SKM-1 treated with dmso at 0.1 percent for 144 hours (cell line): ENCODE data around the gene CCDC32.

ENCODE experiments used
- DNase-seq: peaks from one replicate; lab custom pipeline; 2025; ENCODE audit not compliant: unreplicated experiment; lab: John Stamatoyannopoulos, UW

The CCDC32 gene

GRCh38 chr15:40567111-40567510 lies 2.3 kb upstream of the CCDC32 start:
- DNase-seq, result no peak

DNA sequence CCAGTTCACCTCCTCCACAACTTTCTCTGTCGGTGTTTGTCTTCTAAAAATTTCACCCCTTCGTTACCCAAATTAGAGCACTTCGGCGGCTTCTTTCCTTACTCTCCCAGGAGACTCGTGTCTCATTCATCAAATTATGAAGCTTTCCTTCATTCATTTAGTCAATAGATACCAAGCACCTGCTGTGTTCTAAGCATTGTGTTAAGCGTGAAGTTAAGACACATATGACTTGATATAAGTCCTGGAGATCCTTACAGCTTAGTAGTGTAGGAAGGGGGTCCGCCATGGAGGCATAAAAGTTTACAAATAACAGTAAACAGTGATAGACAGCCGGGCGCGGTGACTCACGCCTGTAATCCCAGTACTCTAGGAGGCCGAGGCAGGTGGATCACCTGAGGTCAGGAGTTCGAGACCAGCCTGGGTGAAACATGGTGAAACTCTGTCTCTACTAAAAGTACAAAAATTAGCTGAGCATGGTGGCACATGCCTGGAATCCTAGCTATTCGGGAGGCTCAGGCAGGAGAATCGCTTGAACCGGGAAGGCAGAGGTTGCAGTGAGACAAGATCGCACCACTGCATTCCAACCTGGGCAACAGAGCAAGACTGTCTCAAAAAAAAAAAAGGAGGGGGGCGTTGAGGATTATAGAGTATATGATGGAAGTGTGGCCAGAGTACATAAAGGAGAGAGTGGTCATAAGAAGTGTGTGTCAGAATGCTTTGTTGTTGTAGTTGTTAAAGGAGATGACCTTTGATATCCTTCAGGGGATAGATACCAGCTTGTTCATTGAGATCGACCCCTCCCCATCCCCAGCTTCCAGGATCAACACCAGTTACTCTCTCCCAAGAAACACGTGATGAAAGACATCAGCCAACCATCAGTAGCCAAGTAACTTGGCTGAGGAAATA lies 744 bp upstream of the CCDC32 start:
- DNase-seq, result no peak

DNA sequence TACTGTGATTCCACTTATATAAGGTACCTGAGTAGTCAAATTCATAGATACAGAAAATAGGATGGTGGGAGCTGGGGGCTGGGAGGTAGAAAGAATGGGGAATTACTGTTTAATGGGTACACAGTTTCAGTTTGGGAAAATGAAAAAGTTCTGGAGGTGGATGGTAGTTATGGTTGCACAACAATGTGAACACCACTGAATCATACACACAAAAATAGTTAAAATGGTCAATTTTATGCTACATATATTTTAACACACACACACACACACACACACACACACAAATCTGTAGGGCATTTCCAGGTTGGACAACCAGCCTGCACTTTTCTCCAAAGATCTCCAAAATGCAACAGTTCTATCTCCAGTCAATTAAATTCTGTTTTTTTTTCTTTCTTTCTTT lies 1.4 kb downstream of the CCDC32 start:
- no peak for DNase-seq

- DNase-seq, result no peak
These were observed 2.2 kb downstream of the CCDC32 start for GRCh38 chr15:40562691-40563090.

GRCh38 chr15:40558952-40559742 lies 5.7 kb downstream of the CCDC32 start:
- no peak for DNase-seq

GRCh38 chr15:40555876-40556275 lies 9.0 kb downstream of the CCDC32 start:
- no peak for DNase-seq

GRCh38 chr15:40554161-40554525 lies 10.7 kb downstream of the CCDC32 start:
- DNase-seq, result no peak

GRCh38 chr15:40550341-40551037 lies 14.4 kb downstream of the CCDC32 start:
- peak; percentile 87 for DNase-seq

DNA sequence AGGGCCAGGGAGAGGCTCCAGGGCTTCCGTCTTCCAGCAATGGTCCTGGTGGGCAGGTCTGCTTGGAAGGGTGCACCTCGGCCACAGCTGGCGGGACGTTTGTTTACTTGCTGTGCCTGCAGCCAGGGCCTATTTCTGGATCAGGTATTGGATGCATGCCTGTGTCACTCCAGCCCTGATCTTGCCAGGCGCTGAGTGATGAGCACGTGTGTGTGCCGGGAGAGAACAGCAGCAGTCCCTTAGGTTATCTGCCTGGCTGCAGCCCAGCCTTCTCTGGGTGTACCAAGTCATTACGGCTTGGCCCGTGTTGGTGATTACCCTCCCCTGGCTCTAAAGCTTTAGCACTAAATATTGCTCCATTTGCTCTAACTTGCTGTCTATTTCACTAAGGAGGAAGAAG lies 14.9 kb downstream of the CCDC32 start:
- no peak for DNase-seq

DNA sequence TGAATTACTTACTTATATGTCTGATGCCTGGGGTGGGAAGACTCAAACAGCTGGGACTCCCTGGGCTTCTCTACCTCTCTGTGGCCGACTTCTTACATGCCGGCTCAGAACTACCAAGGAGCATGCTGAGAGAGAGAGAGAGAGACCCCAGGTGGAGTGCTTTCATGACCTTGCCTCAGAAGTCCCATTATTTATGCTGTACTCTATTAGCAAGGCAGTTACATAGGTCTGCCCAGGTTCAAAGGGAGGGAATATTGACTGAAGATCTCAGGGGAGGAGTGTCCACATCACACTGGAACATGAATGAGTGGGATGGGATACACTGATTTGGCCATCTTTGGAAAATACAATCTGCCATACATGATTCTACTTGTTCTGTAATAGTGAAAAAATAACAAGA lies 16.2 kb downstream of the CCDC32 start:
- DNase-seq, result no peak

- no peak for DNase-seq
These were observed 19.4 kb downstream of the CCDC32 start for GRCh38 chr15:40545457-40545856.

DNA sequence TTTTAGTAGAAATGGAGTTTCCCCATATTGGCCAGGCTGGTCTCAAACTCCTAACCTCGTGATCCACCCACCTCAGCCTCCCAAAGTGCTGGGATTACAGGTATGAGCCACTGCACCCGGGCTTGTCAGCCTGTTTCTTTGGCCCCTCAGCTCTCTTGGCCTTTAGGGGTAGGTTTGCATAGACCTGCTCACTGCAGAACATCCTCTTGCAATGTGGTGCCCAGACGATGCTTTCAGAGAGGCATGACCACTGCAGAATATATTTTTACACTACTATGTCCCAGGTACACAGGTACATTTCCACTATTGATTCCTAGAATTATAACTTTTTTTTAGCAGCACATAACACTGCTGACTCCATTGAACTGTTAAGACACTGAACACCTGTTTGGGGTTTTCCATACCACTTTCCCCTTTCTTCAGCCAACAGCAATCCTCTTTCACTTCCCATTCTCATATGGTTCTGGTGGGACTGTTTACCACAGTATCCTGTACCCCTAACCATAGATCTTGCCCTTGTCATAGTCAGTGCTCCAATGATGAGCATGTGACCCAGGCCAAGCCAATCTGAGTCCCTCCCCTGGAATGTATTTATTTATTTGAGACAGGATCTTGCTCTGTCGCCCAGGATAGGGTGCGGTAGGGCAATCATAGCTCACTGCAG lies 21.1 kb downstream of the CCDC32 start:
- no peak for DNase-seq

GRCh38 chr15:40543082-40543481 lies 21.8 kb downstream of the CCDC32 start:
- no peak for DNase-seq

- DNase-seq, result no peak
These were observed 25.9 kb downstream of the CCDC32 start for GRCh38 chr15:40538976-40539375.

DNA sequence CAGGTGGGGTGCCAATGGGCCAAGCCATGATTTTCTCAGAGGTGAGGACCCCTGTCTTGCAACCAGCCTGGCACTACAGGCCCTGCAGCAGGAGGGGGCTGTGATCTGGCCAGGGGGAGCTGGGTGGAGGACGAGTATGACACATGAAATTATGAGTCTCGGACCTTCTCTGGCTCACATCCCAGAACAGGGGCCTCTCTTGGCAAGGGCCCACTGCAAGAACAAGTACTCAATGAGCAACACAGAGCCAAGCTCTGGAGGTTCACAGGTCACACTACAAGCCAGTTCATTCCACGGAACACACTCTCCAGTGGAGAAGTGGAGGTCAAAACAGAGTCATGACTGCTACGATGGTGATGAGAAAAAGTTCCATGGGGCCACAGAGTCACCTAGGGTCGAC lies 28.3 kb downstream of the CCDC32 start:
- DNase-seq, result no peak

- DNase-seq, result no peak
These were observed 30.5 kb downstream of the CCDC32 start for GRCh38 chr15:40534371-40534770.

DNA sequence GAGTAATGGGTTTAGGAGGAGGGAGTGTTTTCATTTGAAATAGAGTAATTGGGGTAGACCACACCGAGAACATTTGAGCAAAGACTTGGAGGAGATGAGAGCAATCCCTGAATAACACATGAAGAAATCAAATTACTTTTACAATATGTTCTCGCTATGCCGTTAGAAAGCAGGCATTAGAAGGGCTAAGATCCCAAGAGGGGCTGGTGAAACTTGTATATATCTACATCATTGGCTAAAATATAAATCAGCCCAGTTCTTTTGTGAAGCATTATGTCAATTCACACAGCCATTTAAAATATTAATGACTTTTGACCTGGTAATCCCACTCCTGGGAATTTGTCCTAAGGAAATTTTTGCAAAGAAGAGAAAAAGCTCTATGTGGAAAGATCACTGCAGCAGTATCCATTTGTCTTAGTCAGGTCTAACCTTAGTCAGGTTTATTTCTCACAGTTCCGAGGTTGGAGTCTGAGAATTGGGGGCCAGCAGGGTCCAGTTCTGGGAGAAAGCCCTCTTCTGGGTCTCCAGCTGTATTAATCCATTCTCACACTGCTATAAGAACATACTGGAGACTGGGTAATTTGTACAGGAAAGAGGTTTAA lies 31.0 kb downstream of the CCDC32 start:
- DNase-seq, result no peak

- DNase-seq, result no peak
These were observed 36.0 kb downstream of the CCDC32 start for GRCh38 chr15:40528801-40529200.

GRCh38 chr15:40525855-40526254 lies 39.0 kb downstream of the CCDC32 start:
- DNase-seq, result no peak

DNA sequence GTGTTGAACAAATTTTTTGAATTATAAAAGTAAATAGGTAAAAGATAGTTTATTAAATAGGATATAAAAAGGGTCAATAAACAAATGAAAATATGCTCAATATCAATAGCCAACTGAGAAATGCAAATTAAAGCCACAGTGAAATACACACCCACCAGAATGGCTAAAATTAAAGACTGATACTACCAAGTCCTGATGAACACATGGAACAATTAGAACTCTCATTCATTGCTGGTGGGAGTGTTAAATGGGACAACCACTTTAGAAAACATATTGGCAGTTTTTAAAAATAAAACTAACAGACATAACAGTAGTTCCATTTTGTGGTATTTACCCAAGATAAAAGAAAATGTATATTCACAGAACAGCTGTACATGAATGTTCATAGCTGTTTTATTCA lies 41.2 kb downstream of the CCDC32 start:
- no peak for DNase-seq

DNA sequence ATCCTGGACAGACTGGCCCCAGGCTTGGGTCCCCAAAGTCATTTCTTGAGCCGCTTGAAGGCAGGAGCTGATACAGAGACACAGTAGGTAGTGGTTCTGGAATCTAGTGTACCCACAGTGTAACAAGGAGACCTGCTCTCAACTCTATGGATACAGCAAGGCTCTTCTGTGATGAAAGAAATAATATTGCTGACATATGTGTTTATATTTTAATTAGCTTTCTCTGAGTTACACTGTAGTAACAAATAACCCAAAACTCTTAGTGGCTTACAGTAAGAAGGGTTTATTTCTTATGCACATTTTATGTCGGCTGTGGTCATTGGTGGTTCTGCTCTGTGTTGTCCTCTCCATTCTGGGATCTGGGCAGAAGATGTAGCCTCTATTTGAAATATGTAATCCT lies 48.5 kb downstream of the CCDC32 start:
- no peak for DNase-seq
